K562 treated with DMSO at 1 percent for 48 hours (cell line): ENCODE measurements around the gene GALNT4. TPM values are rescaled to one million over a fixed set of nuclear protein-coding genes. Genes with fewer than 3 reads are reported as not detected.

Experiments
- total RNA-seq: library from RNA; unstranded; fragments of 300-600 nt; gene quantifications from 2 replicates; pipeline ENCODE4 v1.2.3, GENCODE V29; 2022; ENCODE audit warnings: low replicate concordance; ENCODE audit errors: extremely low read depth

The GALNT4 gene
- not detected in 2 replicates for total RNA-seq

GRCh38 chr12:89524541-89525304 is at the start of gene GALNT4:
Gene GALNT4 (minus strand): TSS chr12:89524796. CDS start chr12:89524549, 247 bp downstream.

GRCh38 chr12:89525824-89526770 is 1.5 kb upstream of the GALNT4 start, which contains the start of gene POC1B:
Gene POC1B (minus strand): TSS chr12:89526047. CDS start chr12:89525895, 152 bp downstream.

Other genes starting within 250 kb of the GALNT4 start
- not detected in 2 replicates for gene DUSP6, start 172.3 kb downstream of the GALNT4 start, total RNA-seq
- not detected in 2 replicates for gene POC1B, start 1.3 kb upstream of the GALNT4 start, total RNA-seq
- not detected in 2 replicates for gene ATP2B1, start 184.0 kb upstream of the GALNT4 start, total RNA-seq